IPS-18c (cell line): Measurements from ENCODE around the gene RBM20.
"Not testable (repeated sequence)": the region's sequence is repeated elsewhere in the genome, so short reads cannot be mapped to it uniquely, and the experiment has no call there.

Experiments
- H3K4me3 ChIP-seq: 2 replicates; pipeline ENCODE4 v1.7.0; 2013; ENCODE audit warnings: low read depth, mild to moderate bottlenecking, low read length, moderate library complexity; ENCODE audit not compliant: insufficient read depth
- H3K9me3 ChIP-seq: one replicate; pipeline ENCODE4 v1.6.1; 2013; ENCODE audit warnings: mild to moderate bottlenecking, low read length, moderate library complexity; ENCODE audit not compliant: control insufficient read depth, insufficient read depth

Gene RBM20

GRCh38 chr10:110706690-110707098 lies 62.6 kb downstream of the RBM20 start:
- H3K4me3 ChIP-seq, result no peak overlapping the region
- no peaks in the 10 kb centered on the region for H3K9me3 ChIP-seq

GRCh38 chr10:110708776-110709443 lies 64.8 kb downstream of the RBM20 start:
- no peaks in the 10 kb centered on the region for H3K9me3 ChIP-seq
- H3K4me3 ChIP-seq, result no peak overlapping the region

DNA sequence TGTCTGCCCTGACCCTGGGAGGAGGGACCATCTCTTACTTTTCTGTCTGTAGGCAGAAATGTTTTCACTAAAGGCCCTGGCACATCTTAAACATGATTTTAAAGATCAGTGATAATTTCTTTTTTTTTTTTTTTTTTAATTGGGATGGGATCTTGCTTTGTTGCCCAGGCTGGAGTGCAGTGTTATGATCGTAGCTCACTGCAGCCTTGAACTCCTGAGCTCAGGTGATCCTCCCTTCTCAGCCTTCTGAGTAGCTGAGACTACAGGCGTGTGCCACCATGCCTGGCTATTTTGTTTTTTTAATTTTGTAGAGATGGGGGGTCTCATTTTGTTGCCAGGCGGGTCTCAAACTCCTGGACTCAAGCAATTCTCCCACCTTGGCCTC lies 65.3 kb downstream of the RBM20 start:
- H3K4me3 ChIP-seq, result no peak overlapping the region

GRCh38 chr10:110709964-110710587 lies 65.9 kb downstream of the RBM20 start:
- Histone ChIP-seq H3K4me3 (no peak overlapping the region), H3K9me3 (no peaks in the 10 kb centered on the region)

More for the DNA sequence above, 65.3 kb downstream of the RBM20 start:
- no peaks in the 10 kb centered on the region for H3K9me3 ChIP-seq

DNA sequence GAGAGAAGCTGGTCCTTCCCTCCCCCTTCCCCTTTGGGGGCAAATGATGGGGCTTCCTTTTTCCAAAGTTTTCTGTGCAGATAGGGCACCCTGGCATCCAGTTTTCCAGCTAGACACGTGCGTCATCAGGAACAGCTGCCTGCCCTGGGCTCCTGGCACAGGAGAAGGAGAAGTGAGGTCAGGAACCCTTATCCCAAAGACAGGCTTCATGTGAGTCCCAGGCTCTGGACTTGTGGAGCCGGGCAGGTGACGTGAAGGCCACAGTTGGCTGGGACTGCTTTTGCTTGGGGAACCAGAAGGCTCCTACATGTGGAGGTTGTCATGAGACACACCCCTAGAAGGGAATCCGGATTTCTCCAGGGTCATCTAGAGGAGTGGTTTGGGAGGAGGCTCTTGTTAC lies 66.5 kb downstream of the RBM20 start:
- Histone ChIP-seq H3K4me3 (no peak overlapping the region), H3K9me3 (no peaks in the 10 kb centered on the region)

- H3K4me3 ChIP-seq, result no peak overlapping the region
- H3K9me3 ChIP-seq, result no peaks in the 10 kb centered on the region
These were observed 67.2 kb downstream of the RBM20 start for GRCh38 chr10:110711382-110711781.

DNA sequence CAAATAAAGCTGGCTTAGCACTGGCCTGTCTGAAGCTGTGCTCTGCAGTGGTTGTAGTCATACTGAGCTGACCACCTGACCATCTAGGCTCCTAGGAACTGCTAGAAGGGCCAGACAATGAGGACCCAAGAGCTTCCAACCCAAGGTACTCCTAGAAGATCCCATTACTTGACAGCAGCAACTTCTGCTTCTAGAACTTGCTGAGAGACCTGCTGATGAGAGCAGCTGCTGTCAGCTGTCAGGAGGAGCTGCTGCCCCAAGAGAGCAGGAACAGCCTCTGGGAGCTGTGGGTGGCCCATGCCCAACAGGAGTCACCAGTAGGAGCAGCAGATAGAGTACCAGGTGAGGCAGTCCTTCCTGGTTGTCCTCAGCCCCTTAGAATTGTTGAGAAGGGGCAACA lies 70.2 kb downstream of the RBM20 start:
- H3K4me3 ChIP-seq, result no peak overlapping the region

GRCh38 chr10:110717781-110718589 lies 73.8 kb downstream of the RBM20 start:
- no peaks in the 10 kb centered on the region for H3K9me3 ChIP-seq
- H3K4me3 ChIP-seq, result no peak overlapping the region

More for the DNA sequence above, 70.2 kb downstream of the RBM20 start:
- no peaks in the 10 kb centered on the region for H3K9me3 ChIP-seq

- Histone ChIP-seq H3K9me3 (no peaks in the 10 kb centered on the region), H3K4me3 (no peak overlapping the region)
These were observed 77.4 kb downstream of the RBM20 start for GRCh38 chr10:110721406-110722038.

GRCh38 chr10:110723224-110723891 lies 79.2 kb downstream of the RBM20 start:
- Histone ChIP-seq H3K4me3 (no peak overlapping the region), H3K9me3 (no peaks in the 10 kb centered on the region)

DNA sequence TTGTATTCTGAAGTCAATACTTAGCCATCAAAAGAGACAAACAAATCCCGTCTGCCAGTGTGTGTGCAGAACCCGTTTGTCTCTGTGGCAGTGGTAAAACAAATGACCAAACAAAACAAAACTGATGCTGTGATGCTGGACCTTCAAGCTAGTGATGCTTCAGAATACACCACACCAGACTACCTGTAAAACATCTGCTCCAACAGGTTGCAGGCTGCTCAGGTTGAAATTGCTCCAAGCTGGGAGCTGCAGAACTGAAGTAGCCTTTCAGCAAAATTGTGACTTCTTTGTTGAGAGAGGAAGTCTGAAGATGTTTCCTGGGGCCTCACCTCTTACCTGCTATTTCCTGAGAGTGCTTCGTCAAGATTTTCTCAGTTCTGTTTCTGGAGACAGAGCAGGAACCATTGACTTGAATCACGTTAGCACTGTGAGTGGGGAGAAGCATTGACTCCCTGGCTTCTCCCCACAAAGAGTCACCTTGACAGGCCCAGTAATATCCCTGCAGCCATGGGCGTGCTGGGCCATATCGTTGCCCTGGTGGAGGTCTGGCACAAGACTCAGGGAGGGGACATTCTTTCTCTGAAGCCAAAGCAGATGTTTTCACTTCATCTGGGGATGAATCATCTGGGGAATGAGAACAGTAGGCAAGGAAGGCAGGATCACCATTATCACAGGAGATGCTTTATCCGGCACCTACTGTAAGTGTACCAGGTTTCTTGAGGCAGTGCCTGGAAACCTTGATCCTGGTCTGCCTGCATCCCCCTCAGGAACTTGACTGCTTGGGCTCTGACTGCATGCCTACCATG lies 80.2 kb downstream of the RBM20 start:
- no peak overlapping the region for H3K4me3 ChIP-seq
- no peaks in the 10 kb centered on the region for H3K9me3 ChIP-seq

DNA sequence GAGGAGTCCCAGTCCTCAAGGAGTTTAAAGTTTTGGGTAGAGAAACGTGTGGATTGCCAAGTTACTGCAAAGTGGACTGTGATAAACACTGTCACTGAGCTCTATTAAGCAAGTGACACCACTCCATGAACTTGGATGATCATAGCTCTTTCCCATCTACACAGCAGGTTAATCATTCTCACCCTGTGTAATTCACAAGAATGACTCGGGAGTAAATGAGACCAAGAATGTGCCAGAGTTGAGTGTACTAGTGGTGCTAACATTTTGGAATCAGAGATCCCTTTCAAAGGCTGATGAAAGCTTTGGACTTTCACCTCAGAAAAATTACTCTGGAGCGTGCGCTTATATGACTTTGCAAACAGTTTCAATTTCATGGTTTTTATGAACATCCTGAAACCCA lies 80.8 kb downstream of the RBM20 start:
- H3K9me3 ChIP-seq, result no peaks in the 10 kb centered on the region
- no peak overlapping the region for H3K4me3 ChIP-seq

DNA sequence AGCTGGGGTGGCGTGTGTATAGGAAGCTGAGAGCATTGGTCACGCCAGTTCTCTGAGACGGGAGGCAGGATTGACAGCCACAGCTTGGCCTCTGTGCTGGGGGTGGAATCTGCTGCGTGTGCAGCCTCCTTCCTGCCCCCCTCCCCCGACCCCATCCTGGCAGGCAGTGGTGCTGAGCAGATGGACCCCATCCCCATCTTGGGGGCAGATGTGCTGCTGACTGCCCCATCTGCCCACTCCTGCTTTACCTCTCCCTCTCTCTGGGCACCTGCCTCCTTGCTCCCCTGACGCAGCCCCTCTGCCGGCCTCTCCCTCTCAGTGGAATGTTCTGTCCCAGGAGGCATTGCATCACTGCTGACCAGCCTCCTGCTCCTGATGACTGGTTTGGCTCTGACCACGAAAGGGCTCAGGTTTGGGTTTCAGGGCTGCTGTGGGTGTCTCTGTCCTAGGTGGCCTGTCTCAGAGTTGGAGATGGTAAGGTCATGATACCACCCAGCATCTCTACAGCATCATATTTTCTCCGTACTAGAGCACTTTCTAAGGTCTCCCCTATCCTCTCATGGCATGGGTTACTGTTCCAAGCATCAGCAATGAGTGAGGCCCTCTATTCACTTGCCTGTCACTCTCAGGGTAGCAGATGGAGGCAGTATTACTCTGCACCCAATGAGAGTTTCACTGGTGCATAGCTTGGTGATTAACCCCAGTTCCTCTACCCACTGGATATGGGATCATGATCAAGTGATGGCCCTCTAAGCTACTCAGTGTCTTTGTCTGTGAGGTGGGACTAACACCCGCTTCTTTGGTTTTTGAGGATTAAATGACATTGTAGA lies 81.9 kb downstream of the RBM20 start:
- Histone ChIP-seq H3K4me3 (no peak overlapping the region), H3K9me3 (no peaks in the 10 kb centered on the region)

GRCh38 chr10:110727785-110728184 lies 83.6 kb downstream of the RBM20 start:
- not testable (repeated sequence) for H3K4me3 ChIP-seq, H3K9me3 ChIP-seq

DNA sequence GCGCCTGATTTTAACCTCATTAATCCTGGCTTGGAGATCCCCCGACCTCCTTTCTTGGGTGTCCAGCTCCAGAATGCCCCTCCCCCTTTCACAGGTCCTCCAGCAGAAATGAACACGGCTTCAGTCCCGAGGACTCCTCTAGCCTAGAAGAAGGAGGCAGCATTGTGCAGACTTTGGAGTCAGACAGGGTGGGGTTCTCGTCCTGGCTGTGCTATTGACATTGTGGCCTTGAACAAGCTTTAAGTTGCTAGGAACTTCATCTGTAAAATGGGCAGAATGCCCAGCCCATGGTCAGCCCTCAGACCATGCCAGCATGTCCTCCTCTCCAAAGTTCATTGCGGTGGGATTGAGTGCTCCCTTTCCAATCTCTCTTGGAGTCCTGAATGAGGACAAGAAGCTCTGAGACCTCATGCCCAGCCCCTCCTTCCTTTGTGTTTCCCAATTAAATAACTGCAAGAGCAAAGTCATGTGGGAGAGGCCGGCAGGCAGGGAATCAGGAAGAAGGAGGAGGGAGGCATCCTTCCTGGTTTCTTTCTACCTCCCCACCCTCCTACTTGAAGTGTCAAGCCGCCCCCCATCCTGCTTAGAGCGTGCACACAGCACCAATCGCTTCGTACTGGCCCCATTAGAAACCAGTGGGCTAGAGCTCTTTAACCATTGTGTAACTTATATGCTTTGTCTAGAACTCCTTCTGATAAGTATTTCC lies 86.4 kb downstream of the RBM20 start:
- H3K9me3 ChIP-seq, result no peaks in the 10 kb centered on the region

More for the DNA sequence above, 86.4 kb downstream of the RBM20 start:
- H3K4me3 ChIP-seq, result no peak overlapping the region
